ACC112 (cell line): ENCODE measurements around the gene AGK.

ENCODE experiments used
- H2AFZ ChIP-seq: fragments of 200-600 bp; sonication (generic); one replicate; pipeline ENCODE4 v1.6.0; 2017; ENCODE audit warnings: antibody characterized with exemption, low read length; ENCODE audit not compliant: unreplicated experiment
- H3K27ac ChIP-seq: fragments of 200-600 bp; sonication (generic); 2 replicates; pipeline ENCODE4 v1.5.1; 2014; ENCODE audit warnings: low read depth, mild to moderate bottlenecking, antibody characterized with exemption, low read length, moderate library complexity
- H3K27me3 ChIP-seq: fragments of 200-600 bp; sonication (generic); 2 replicates; pipeline ENCODE4 v1.6.1; 2014; ENCODE audit warnings: mild to moderate bottlenecking, antibody characterized with exemption, low read length, moderate library complexity, mixed read lengths; ENCODE audit not compliant: insufficient read depth
- H3K36me3 ChIP-seq: fragments of 200-600 bp; sonication (generic); 2 replicates; pipeline ENCODE4 v1.6.1; 2016; ENCODE audit warnings: mild to moderate bottlenecking, antibody characterized with exemption, low read length, moderate library complexity, mixed read lengths; ENCODE audit not compliant: insufficient read depth
- H3K4me1 ChIP-seq: fragments of 200-600 bp; sonication (generic); one replicate; pipeline ENCODE4 v1.6.1; 2016; ENCODE audit warnings: low read length, mixed read lengths; ENCODE audit not compliant: insufficient read depth, unreplicated experiment, control insufficient read depth
- H3K4me3 ChIP-seq: fragments of 200-600 bp; sonication (generic); 2 replicates; pipeline ENCODE4 v1.5.1; 2014; ENCODE audit warnings: mild to moderate bottlenecking, low read depth, low read length
- H3K79me2 ChIP-seq: fragments of 200-600 bp; sonication (generic); one replicate; pipeline ENCODE4 v1.6.0; 2016; ENCODE audit warnings: low read length; ENCODE audit not compliant: control insufficient read depth, unreplicated experiment, insufficient read depth

AGK gene

GRCh38 chr7:141612861-141613260, 61.7 kb downstream of the AGK start:
- H3K27me3 ChIP-seq = no peaks in the 10 kb centered on the region
- peaks cover 13% of the 10 kb centered on the region for H3K36me3 ChIP-seq
- H3K4me1 ChIP-seq = no peaks in the 10 kb centered on the region
- H3K4me3 ChIP-seq = no peak overlapping the region
- H3K79me2 ChIP-seq = no peaks in the 10 kb centered on the region
- no peak overlapping the region for H3K27ac ChIP-seq
- H2AFZ ChIP-seq = no peak overlapping the region

- Histone ChIP-seq H3K36me3 (peaks cover 5% of the 10 kb centered on the region; the same call in 1 of the 2 replicates), H2AFZ (no peak overlapping the region), H3K4me1 (no peaks in the 10 kb centered on the region), H3K79me2 (no peaks in the 10 kb centered on the region), H3K4me3 (no peak overlapping the region), H3K27me3 (no peaks in the 10 kb centered on the region), H3K27ac (no peak overlapping the region)
Measured at GRCh38 chr7:141617280-141617679, 66.1 kb downstream of the AGK start.

- no peaks in the 10 kb centered on the region for H3K79me2 ChIP-seq
- no peak overlapping the region for H2AFZ ChIP-seq
- no peaks in the 10 kb centered on the region for H3K27me3 ChIP-seq
- peaks cover 19% of the 10 kb centered on the region for H3K36me3 ChIP-seq
- H3K27ac ChIP-seq = no peak overlapping the region
- H3K4me1 ChIP-seq = no peaks in the 10 kb centered on the region
- no peak overlapping the region for H3K4me3 ChIP-seq
Measured at GRCh38 chr7:141619745-141620144, 68.5 kb downstream of the AGK start.

GRCh38 chr7:141624763-141625162, 73.6 kb downstream of the AGK start:
- Histone ChIP-seq H3K4me1 (no peaks in the 10 kb centered on the region), H3K27me3 (no peaks in the 10 kb centered on the region)

GRCh38 chr7:141630621-141631020, 79.4 kb downstream of the AGK start:
- Histone ChIP-seq H3K79me2 (no peaks in the 10 kb centered on the region), H3K4me1 (no peaks in the 10 kb centered on the region), H3K27ac (no peak overlapping the region), H3K36me3 (no peaks in the 10 kb centered on the region; the same call in 1 of the 2 replicates), H2AFZ (no peak overlapping the region), H3K27me3 (no peaks in the 10 kb centered on the region), H3K4me3 (no peak overlapping the region)

More at GRCh38 chr7:141624763-141625162, 73.6 kb downstream of the AGK start:
- Histone ChIP-seq H3K4me3 (no peak overlapping the region), H3K36me3 (peaks cover 16% of the 10 kb centered on the region), H3K79me2 (no peaks in the 10 kb centered on the region), H2AFZ (no peak overlapping the region), H3K27ac (no peak overlapping the region)

GRCh38 chr7:141631525-141631924, 80.3 kb downstream of the AGK start:
- Histone ChIP-seq H3K27me3 (no peaks in the 10 kb centered on the region), H3K27ac (no peak overlapping the region), H2AFZ (no peak overlapping the region), H3K79me2 (no peaks in the 10 kb centered on the region), H3K36me3 (no peaks in the 10 kb centered on the region; the same call in 1 of the 2 replicates), H3K4me3 (no peak overlapping the region), H3K4me1 (no peaks in the 10 kb centered on the region)

GRCh38 chr7:141634065-141634464, 82.9 kb downstream of the AGK start:
- H3K27ac ChIP-seq = no peak overlapping the region
- no peaks in the 10 kb centered on the region; the same call in 1 of the 2 replicates for H3K36me3 ChIP-seq
- no peaks in the 10 kb centered on the region for H3K79me2 ChIP-seq
- no peak overlapping the region for H3K4me3 ChIP-seq
- no peaks in the 10 kb centered on the region for H3K4me1 ChIP-seq
- no peaks in the 10 kb centered on the region for H3K27me3 ChIP-seq
- no peak overlapping the region for H2AFZ ChIP-seq

GRCh38 chr7:141636053-141636452, 84.8 kb downstream of the AGK start:
- H3K36me3 ChIP-seq = no peaks in the 10 kb centered on the region; the same call in 1 of the 2 replicates
- H3K4me1 ChIP-seq = no peaks in the 10 kb centered on the region
- no peaks in the 10 kb centered on the region for H3K27me3 ChIP-seq
- H3K79me2 ChIP-seq = no peaks in the 10 kb centered on the region
- H3K27ac ChIP-seq = no peak overlapping the region
- H2AFZ ChIP-seq = no peak overlapping the region
- H3K4me3 ChIP-seq = no peak overlapping the region

- Histone ChIP-seq H2AFZ (no peak overlapping the region), H3K4me3 (no peak overlapping the region), H3K27me3 (no peaks in the 10 kb centered on the region), H3K79me2 (no peaks in the 10 kb centered on the region), H3K4me1 (no peaks in the 10 kb centered on the region), H3K36me3 (no peaks in the 10 kb centered on the region; the same call in 1 of the 2 replicates), H3K27ac (no peak overlapping the region)
Measured at GRCh38 chr7:141640239-141640840, 89.1 kb downstream of the AGK start.

- Histone ChIP-seq H3K79me2 (no peaks in the 10 kb centered on the region), H3K4me1 (no peaks in the 10 kb centered on the region), H3K27ac (no peak overlapping the region), H2AFZ (no peak overlapping the region), H3K36me3 (no peaks in the 10 kb centered on the region), H3K27me3 (no peaks in the 10 kb centered on the region), H3K4me3 (no peak overlapping the region)
Measured at GRCh38 chr7:141641876-141642275, 90.7 kb downstream of the AGK start.

GRCh38 chr7:141645188-141645587, 94.0 kb downstream of the AGK start:
- H3K4me1 ChIP-seq = peaks cover 2% of the 10 kb centered on the region
- H2AFZ ChIP-seq = no peak overlapping the region
- H3K27me3 ChIP-seq = no peaks in the 10 kb centered on the region
- H3K79me2 ChIP-seq = no peaks in the 10 kb centered on the region
- no peak overlapping the region for H3K27ac ChIP-seq
- H3K4me3 ChIP-seq = no peak overlapping the region
- no peaks in the 10 kb centered on the region for H3K36me3 ChIP-seq
